ENCODE measurements around the gene ISYNA1.

DNA sequence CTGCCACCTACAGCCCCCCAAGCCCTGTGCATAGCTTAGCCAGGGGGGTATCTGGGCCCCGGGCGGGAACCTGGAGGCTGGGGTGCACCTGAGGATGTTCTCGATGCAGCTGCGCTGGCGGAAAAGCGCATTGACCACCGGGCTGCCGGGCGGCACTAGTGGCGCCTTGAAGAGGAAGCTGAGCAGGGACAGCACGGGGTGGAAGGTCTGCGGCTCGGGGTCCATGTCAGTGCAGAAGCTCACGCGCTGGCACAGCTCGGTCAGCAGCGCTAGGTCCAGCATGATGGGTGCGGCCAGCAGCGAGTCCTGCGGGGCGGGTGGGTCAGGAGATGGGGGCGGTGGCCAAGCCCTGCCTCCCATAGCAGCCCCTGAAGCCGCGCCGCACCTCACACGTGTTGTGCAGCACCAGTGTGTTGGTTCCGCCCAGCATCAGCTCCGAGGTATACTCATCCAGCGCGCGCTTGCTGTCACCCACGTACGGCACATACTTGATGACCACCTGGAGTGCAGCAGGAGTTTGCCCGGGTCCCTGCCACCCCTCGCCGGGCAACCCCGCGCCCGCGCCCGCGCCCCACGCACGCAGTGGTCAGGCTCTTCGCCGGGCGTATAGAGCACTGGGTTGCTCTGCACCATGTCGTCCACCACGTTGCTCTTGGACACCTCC, 2.6 kb downstream of the ISYNA1 start:
- TF ChIP-seq CTCF (conservative IDR thresholded peaks at IDR 0.05; ENCODE audit: low read depth in 2 of 2) (no peak), POLR2AphosphoS5 (IDR thresholded peaks at IDR 0.05; ENCODE audit: low read depth) (no peak), CREB1 (CRISPR knock-in tag; IDR thresholded peaks at IDR 0.05; ENCODE audit: low read depth) (no peak), REST (IDR thresholded peaks at IDR 0.05; ENCODE audit: unreplicated experiment) (no peak)
